HG03442 (cell line): Measurements from ENCODE around the gene STARD4.
A peak's percentile ranks its signal among the peaks of the same experiment; 100 is the strongest.

Experiments used
- ATAC-seq: cut with Tn5 transposase; IDR thresholded peaks from one replicate; pipeline ENCODE4 v1.9.1; 2021; ENCODE audit warnings: mild to moderate bottlenecking, moderate library complexity; ENCODE audit not compliant: unreplicated experiment

STARD4 gene

GRCh38 chr5:111512375-111513130 is at the start of gene STARD4:
TSS of gene STARD4 (minus strand) at chr5:111512535. CDS start at chr5:111507433, 5,102 bp downstream.
- peak; percentile 86 for ATAC-seq

DNA sequence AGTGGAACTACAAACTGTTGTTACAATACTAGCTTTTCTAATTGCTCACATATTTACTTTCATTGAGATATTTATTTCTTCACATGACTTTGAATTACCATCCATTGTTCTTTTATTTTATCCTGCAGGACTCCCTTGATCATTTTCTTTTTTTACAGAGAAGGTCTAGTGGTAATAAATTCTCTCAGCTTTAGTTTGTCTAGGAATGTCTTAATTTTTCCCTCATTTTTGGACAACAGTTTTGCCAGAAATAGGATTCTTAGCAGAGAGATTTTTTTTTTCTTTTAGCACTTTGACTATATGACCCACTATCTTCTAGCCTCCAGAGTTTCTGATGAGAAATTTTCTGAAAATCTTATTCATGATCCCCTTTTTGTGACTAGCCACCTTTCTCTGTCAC is 47.3 kb upstream of the STARD4 start:
- ATAC-seq = no peak

DNA sequence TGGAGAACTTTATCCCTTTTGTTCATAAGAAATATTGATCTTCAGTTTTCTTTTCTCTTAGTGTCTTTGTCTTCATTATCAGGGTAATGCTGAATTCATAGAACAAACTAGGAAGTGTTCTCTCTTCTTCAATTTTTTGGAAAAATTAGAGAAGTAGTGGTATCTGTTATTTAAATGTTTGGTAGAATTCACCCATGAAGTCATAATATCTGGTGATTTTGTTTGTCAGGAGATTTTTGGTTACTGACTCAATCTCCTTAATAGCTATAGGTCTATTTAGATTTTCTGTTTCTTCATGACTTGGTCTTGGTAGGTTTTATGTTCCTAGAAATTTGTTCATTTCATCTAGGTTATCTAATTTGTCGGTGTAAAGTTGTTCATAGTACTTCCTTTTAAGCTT is 45.4 kb upstream of the STARD4 start:
- no peak for ATAC-seq

DNA sequence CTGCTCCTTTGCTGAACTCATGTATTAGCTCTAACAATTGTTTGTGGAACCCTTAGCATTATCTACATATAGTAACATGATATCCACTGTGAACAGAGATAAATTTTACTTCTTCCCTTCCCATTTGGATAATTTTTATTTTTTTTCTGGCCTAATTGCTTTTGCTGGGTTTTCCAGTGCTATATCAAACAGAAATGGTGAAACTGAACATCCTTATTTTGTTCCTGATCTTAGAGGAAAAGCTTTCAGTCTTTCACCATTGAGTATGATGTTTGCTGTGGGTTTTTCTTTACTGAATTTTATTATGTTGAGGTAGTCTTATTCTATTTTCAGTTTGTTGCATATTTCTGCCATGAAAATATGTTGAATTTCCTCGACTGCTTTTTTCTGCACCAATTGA is 44.8 kb upstream of the STARD4 start:
- no peak for ATAC-seq

- no peak for ATAC-seq
These were observed 44.2 kb upstream of the STARD4 start for GRCh38 chr5:111556501-111556900.

DNA sequence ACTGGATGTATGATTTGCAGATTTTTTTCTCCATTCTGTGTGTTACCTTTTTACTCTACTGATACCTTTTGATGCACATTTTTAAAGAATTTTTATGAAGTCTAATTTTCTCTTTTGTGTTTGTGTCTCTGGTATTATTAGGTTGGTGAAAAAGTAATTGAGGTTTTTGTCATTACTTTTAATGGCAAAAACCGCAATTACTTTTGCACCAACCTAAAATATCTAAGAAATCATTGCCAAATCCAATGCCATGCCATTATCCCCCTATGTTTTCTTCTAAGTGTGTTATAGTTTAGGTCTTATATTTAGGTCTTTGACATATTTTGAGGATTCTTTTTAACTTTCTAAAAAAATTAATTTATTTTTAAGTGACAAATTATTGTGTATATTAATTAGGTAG is 43.4 kb upstream of the STARD4 start:
- ATAC-seq = no peak

DNA sequence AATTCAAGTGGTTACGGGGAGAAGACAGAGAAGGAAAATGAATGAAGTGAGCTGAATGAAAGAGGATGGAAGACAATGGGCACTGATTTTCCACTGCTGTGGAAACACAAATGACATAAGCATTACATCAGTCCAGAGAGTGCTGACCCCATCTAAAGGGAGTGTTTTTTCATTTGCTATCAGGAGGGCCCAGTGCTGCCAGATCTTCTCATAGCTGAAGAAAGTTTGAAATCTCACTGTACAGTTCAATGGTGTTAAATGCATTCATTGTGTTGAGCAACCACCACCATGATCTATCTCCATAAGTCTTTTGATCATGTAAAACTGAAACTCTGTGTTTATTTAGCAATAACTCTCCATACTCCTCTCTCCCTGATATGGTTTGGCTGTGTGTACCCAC is 41.5 kb upstream of the STARD4 start:
- no peak for ATAC-seq

- ATAC-seq = no peak
These were observed 40.6 kb upstream of the STARD4 start for GRCh38 chr5:111552896-111553295.

GRCh38 chr5:111552492-111552891 is 40.2 kb upstream of the STARD4 start:
- ATAC-seq = no peak

GRCh38 chr5:111551569-111552275 is 39.4 kb upstream of the STARD4 start:
- ATAC-seq = no peak

GRCh38 chr5:111551161-111551560 is 38.8 kb upstream of the STARD4 start:
- no peak for ATAC-seq

- ATAC-seq = peak; percentile 92
These were observed 38.1 kb upstream of the STARD4 start for GRCh38 chr5:111550282-111551020.

GRCh38 chr5:111548992-111549649 is 36.8 kb upstream of the STARD4 start:
- no peak for ATAC-seq

- no peak for ATAC-seq
These were observed 36.1 kb upstream of the STARD4 start for GRCh38 chr5:111548348-111548950.

DNA sequence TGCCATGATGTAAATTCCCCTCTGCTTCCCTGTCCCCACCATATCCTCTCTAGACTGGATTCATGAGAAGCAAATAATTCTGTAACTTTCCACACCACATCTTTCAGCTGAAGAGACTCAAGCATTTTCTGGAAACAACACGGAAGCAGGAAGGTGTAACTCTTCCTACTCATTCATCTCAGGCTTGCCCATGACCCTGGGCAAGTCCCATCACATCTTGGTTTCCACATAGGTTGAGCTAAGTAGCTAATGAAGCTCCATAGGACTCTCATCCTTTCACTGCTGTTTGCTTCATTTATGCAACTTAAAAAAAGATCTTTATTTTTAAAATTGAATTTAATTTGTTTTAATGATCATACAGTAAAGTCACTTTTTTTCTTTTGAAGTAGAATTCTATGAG is 32.7 kb upstream of the STARD4 start:
- ATAC-seq = no peak

DNA sequence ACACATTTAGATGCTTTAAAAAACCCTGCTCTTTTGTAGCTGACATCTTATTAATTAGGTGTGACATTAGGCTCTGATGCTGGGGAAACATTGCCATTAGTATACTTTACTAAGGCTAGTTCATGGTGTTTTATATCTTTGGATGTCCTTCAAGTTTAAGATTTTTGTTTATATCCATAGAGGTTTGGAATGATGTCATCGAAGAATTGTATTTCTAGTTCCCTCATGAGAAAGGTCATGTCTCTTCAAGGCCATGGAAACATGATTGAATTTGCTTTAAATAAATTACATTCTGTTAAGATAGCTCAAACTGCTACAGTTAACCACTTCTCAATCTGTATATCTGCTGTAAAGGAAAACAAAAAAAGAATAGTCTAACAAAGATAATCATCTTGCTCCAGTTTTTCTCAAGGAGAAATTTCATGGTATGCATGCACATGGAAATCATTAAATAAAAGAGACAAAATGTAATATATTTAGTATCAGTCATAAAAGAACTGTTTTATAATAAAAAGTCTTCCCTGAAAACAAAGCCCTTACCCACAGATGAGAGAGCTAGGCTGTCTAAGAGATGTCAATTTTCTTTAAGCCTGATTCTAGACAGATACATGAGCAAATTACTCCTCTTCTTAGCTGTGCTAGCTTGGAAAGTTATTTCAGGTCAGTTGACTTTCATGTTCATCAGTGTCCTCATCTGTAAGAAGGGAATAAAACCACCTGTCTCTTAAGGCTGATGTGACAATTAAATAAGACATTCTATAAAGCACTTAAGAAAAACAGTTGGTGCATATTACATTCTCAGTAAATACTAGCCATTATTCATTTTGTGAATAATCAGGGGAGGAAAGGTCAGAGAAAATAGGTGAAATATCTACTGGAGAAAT is 25.0 kb upstream of the STARD4 start:
- no peak for ATAC-seq

DNA sequence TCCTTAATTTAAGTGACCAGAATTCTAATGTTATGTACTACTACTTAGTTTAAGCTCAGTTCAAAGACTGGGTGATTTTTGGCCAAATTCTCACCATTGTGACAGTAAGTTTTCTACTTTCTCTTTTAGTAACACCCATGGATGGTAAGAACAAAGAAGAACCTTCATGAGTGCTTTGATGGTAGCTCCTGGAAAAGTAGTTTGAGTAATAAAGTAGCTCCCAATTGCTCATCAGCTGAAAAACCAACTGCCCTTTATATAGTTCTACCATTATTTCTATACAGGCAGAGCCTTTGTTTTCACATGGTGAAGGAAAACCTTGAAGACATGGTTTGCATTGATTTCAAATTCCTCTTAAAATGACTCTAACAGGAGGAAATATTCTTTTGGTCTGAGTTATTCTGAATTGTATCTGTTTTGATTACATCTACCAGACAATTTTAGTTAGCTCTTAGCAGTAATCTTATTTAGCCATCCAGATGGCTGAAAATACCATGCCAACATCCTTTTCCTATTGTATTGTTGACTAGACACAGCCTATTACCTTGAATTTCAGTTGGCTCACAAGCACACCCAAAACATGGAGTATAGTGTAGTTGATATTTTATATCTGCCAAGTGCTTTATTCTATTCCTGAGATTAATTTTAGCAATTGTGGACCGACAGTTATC is 23.7 kb upstream of the STARD4 start:
- ATAC-seq = no peak

- ATAC-seq = no peak
These were observed 20.7 kb upstream of the STARD4 start for GRCh38 chr5:111532886-111533582.

GRCh38 chr5:111530298-111530740 is 18.0 kb upstream of the STARD4 start:
- peak; percentile 94 for ATAC-seq
